Chondrocyte (in vitro differentiated cells): ENCODE results near the gene RGMA. TPM values are rescaled to one million over a fixed set of nuclear protein-coding genes. Genes with fewer than 3 reads are reported as not detected.

ENCODE experiments used
- DNase-seq: peaks from one replicate; pipeline ENCODE4 v3.0.0; 2021; ENCODE audit warnings: mixed read lengths, low spot score
- H3K27ac Mint-ChIP-seq: one replicate; pipeline ENCODE4 v1.8.0; 2021; ENCODE audit warnings: mild to moderate bottlenecking, moderate library complexity, mixed read lengths; ENCODE audit not compliant: unreplicated experiment
- H3K27me3 Mint-ChIP-seq: 2 replicates; pipeline ENCODE4 v1.8.0; 2021; ENCODE audit warnings: low read depth, mixed read lengths
- H3K36me3 Mint-ChIP-seq: 2 replicates; pipeline ENCODE4 v1.8.0; 2021; ENCODE audit warnings: low read depth, mixed read lengths
- H3K4me1 Mint-ChIP-seq: 2 replicates; pipeline ENCODE4 v1.8.0; 2021; ENCODE audit warnings: low read depth, mild to moderate bottlenecking, mixed read lengths
- H3K4me3 Mint-ChIP-seq: one replicate; pipeline ENCODE4 v1.8.0; 2021; ENCODE audit warnings: mild to moderate bottlenecking, moderate library complexity, mixed read lengths; ENCODE audit not compliant: unreplicated experiment
- H3K9me3 Mint-ChIP-seq: 2 replicates; pipeline ENCODE4 v1.8.0; 2021; ENCODE audit warnings: low read depth, mixed read lengths
- CTCF ChIP-seq: fragments of 200-600 bp; sonication (generic); IDR thresholded peaks from 2 replicates; pipeline ENCODE4 v1.5.0; 2021; ENCODE audit warnings: antibody characterized with exemption, mild to moderate bottlenecking, moderate library complexity
- total RNA-seq: library from RNA; stranded (reverse); gene quantifications from 3 replicates; pipeline ENCODE4 v1.2.1, GENCODE V29; 2021

Gene RGMA
- total RNA-seq, 1 donor from 2014 or later = 13.0 TPM

DNA sequence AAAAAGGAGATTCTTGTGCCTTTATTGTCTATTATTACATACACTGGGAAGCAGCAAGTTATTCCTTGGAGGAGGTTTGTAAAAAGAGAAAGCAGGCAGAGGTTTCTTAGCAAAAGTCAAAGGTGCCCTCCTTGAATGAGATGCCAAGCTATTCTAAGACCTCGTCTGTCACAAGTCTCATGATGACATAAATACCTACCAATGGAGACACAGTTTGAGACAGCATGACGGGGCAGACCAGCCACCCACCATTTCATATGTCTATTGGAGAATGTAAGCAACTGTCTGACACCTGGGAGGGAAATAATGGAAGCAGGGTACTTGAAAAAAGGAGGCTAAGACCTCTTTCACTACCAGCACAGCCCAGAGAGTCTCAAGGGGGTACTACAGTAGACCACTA is 2.2 kb downstream of the RGMA start:
- Mint-ChIP-seq H3K4me1 (peaks cover 30% of the 10 kb centered on the region), H3K4me3 (no peak overlapping the region), H3K27me3 (peaks cover 26% of the 10 kb centered on the region), H3K36me3 (peaks cover 2% of the 10 kb centered on the region), H3K9me3 (no peaks in the 10 kb centered on the region), H3K27ac (no peak overlapping the region)
- TF ChIP-seq CTCF = no peak
- DNase-seq = no peak

- no peak for TF ChIP-seq CTCF
- Mint-ChIP-seq H3K4me3 (no peak overlapping the region), H3K27me3 (peaks cover 25% of the 10 kb centered on the region), H3K9me3 (no peaks in the 10 kb centered on the region), H3K36me3 (peaks cover 2% of the 10 kb centered on the region), H3K4me1 (peaks cover 30% of the 10 kb centered on the region), H3K27ac (no peak overlapping the region)
- no peak for DNase-seq
Observed at GRCh38 chr15:93085692-93086091, 3.3 kb downstream of the RGMA start.

DNA sequence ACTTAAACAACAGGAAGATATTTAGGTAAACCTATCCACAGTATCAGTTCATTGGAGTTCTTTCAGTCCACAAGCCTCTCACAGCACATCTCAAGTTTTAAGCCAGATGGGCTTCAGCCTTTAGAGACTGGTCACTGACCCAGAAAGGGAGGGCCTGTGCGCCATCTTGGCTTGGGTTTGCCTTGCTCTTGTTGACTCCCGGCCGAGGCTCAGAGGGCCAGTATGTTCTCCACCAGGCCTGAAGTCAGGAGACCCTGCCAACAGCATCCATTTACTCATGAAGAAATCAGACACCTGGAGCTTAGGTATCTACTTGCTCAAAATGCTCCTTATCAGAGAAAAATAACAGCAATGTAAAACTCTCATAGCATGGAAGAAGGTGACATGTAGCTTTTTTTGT is 6.2 kb downstream of the RGMA start:
- TF ChIP-seq CTCF = no peak
- Mint-ChIP-seq H3K9me3 (no peaks in the 10 kb centered on the region), H3K27ac (no peak overlapping the region), H3K27me3 (peaks cover 31% of the 10 kb centered on the region), H3K4me3 (no peak overlapping the region), H3K4me1 (peaks cover 15% of the 10 kb centered on the region), H3K36me3 (peaks cover 4% of the 10 kb centered on the region)
- no peak for DNase-seq

- TF ChIP-seq CTCF = no peak
- H3K27me3 Mint-ChIP-seq = peaks cover 27% of the 10 kb centered on the region
- H3K4me1 Mint-ChIP-seq = peaks cover 1% of the 10 kb centered on the region
- no peak overlapping the region for H3K27ac Mint-ChIP-seq
- no peaks in the 10 kb centered on the region for H3K9me3 Mint-ChIP-seq
- H3K4me3 Mint-ChIP-seq = no peak overlapping the region
- no peak for DNase-seq
- peaks cover 4% of the 10 kb centered on the region for H3K36me3 Mint-ChIP-seq
Observed at GRCh38 chr15:93081399-93081798, 7.6 kb downstream of the RGMA start.

- Mint-ChIP-seq H3K27me3 (peaks cover 21% of the 10 kb centered on the region), H3K36me3 (peaks cover 4% of the 10 kb centered on the region), H3K27ac (no peak overlapping the region), H3K4me3 (no peak overlapping the region), H3K9me3 (no peaks in the 10 kb centered on the region), H3K4me1 (peaks cover 6% of the 10 kb centered on the region)
- no peak for DNase-seq
- TF ChIP-seq CTCF = no peak
Observed at GRCh38 chr15:93080451-93080850, 8.6 kb downstream of the RGMA start.
